ENCODE measurements around the gene TRIO.

TRIO gene

DNA sequence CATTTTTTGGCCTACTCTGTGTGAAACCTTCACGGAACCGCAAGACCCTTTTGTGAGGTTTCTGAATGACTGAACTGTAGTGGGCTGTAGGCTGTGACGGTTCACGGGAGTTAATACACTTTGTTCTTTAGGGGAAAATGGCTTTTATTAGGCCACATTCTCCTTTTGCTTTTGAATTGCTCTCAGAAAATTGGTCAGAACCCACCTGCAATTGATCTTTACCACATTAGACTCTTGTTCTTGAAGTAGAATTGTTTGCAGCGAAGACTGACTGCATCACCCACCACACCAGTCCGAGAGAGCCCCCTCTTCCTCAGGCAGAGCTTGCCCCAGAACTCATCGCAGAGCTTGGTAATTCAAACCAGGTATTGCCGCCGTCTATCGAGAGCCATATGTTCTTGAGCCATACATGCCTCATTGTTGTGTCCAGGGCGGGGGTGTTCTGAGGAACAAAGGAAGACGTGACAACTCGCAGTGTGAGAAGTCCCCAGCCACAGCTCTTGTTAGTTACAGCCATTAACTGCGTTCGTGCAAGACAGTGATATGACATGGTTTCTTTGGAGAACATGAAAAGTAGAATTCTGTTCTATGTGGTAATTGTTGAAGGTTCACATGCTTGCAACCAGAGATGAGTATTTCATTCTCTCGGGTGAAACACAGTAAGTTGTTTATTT is 272.0 kb downstream of the TRIO start:
- POLR2A ChIA-PET (ENCODE audit: low non-redundant PET) = no interaction called here
- DNase-seq (ENCODE audit: low spot score) = no peak
- no peak overlapping the region for H3K27ac ChIP-seq
- TF ChIP-seq, protein P1, sequence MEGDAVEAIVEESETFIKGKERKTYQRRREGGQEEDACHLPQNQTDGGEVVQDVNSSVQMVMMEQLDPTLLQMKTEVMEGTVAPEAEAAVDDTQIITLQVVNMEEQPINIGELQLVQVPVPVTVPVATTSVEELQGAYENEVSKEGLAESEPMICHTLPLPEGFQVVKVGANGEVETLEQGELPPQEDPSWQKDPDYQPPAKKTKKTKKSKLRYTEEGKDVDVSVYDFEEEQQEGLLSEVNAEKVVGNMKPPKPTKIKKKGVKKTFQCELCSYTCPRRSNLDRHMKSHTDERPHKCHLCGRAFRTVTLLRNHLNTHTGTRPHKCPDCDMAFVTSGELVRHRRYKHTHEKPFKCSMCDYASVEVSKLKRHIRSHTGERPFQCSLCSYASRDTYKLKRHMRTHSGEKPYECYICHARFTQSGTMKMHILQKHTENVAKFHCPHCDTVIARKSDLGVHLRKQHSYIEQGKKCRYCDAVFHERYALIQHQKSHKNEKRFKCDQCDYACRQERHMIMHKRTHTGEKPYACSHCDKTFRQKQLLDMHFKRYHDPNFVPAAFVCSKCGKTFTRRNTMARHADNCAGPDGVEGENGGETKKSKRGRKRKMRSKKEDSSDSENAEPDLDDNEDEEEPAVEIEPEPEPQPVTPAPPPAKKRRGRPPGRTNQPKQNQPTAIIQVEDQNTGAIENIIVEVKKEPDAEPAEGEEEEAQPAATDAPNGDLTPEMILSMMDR (conservative IDR thresholded peaks at IDR 0.05; ENCODE audit: low read depth) = no peak
- CTCF ChIA-PET = interaction anchor here (0.6 kb wide), 1 partner anchor 25 kb away, joined by 3 read pairs; no protein-coding TSS in a partner anchor

DNA sequence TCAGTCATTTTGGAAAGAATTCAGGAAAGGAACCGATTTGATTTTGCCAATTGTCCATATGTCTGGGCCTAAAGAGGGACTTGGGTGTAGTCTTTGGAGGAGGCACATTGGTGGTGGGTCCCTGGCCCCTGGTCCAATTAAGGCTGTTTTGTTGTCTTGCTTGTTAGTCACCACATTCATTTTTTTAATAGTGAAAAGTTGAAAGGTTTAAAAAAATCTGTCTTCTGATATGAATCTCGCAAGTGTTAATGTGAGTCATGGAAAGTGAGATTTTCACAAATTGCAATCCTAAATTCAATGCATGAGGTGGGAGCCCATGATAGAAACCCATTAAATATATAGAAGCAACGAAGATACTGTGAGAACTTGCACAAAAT is 272.5 kb downstream of the TRIO start:
- no peak for DNase-seq (ENCODE audit: low spot score)
- H3K27ac ChIP-seq = no peak overlapping the region
- TF ChIP-seq, protein P1 (conservative IDR thresholded peaks at IDR 0.05; ENCODE audit: low read depth) = no peak
- ChIA-PET CTCF (no interaction called here), POLR2A (ENCODE audit: low non-redundant PET) (no interaction called here)

DNA sequence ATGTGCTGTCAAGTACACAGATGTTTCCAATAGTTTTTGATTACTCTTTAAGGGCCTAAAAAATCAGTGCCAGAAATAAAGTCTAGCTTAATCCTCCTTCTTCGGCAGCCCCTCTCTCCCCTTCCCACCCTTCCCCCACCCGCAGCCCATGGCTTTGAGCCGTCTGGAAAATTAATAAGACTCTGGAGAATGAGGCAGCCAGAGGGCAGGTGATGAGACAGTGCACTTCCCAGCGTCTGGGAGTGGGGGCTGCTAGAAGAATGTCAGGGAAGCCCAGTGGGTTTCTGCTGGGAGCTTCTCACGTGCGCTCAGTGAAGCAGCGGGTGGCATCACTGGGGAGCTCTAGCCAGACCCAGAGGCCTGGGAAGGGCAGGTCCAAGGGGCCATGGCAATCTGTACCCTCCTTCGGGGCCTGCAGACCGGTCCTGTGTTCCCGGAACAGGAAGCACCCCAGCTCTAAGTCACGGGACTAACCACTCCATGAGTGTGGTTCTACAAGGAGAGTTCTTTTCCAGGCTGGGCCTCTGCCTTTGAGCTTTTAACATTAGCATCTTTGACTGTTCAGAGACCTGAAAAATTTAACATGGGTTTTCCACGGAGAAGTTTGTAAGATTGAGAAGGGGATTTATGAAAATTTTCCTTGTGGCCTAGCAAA is 273.6 kb downstream of the TRIO start:
- CTCF ChIA-PET = interaction anchor here (0.5 to 1.1 kb wide), 2 partner anchors 232 to 483 kb away, joined by 3 read pairs; no protein-coding TSS in a partner anchor
- no peak overlapping the region for H3K27ac ChIP-seq
- POLR2A ChIA-PET (ENCODE audit: low non-redundant PET) = no interaction called here

DNA sequence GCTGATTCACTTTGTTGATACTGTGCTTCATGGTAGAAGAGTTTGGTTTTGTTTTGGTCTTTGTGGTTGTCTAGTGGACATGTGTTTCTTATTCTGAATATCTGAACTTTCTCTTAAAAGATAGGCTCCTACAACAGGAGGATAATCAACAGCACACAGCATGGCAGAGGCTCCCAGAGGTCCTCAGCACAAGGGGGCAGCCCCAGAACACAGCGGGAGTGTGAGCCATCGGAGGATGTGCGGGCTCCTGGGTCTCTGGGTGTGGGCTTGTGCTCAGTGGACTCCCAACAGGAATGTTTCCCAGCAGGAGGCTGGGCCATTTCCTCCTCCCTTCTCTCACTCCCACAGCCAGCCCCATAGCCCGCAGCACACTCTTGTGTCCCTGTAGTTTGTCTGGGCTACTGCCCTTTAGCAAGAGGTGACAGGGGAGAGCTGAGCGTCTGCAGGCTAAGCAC is 274.2 kb downstream of the TRIO start:
- TF ChIP-seq, protein P1 (conservative IDR thresholded peaks at IDR 0.05; ENCODE audit: low read depth) = no peak
- no peak overlapping the region for H3K27ac ChIP-seq
- ChIA-PET CTCF (interaction anchor here (1.1 kb wide), 1 partner anchor 231 kb away, joined by 3 read pairs; no protein-coding TSS in a partner anchor), POLR2A (ENCODE audit: low non-redundant PET) (no interaction called here)
- no peak for DNase-seq (ENCODE audit: low spot score)

More for the DNA sequence above, 273.6 kb downstream of the TRIO start:
- DNase-seq (ENCODE audit: low spot score) = no peak
- TF ChIP-seq, protein P1 (conservative IDR thresholded peaks at IDR 0.05; ENCODE audit: low read depth) = no peak

DNA sequence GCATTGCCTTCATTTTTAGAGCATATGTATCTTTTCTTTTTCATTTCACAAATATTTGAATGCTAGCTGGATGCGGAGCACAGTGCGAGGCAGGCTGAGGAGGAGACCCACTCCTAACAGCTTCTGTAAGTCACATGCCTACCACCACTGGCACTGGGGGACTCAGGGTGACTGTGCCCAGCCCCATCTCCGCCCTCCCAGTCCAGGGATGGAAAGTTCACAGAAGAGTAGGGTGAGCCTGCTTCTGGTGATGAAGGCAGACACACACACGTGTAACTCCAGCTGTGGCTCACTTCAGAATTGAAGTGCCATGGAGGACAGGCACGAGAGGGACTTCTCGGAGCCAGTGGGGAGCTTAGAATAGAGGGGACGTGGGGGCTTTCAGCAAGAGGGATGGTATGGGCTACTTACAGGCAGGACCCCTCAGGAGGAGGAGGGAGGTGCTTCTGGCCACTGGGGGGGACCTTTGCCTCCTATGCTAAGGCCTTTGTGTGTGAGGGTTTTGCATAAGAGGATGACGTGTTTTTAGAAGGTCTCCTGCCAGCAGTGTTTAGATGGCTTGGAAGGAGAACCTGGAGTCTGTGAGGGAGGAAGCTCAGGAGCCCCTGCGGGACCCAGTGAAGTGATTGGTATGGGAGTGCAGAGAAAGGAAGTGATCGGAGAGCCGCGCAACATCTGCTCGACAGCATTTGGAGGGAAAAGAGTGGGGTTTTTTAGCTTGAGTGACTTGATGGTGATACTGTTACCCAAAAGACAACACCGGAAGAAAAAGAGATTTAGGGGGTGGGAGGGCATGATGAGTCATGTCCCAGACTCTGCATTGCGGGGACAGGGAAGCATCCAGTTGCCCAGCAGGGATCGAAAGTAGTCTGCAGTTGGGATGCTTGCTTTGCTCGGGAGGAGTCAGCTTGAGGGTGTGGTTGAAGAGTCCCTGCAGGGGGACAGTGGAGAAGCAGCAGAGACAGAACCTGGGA is 274.9 kb downstream of the TRIO start:
- CTCF ChIA-PET = interaction anchor here (1.1 kb wide), 1 partner anchor 231 kb away, joined by 3 read pairs; no protein-coding TSS in a partner anchor
- TF ChIP-seq, protein P1 (conservative IDR thresholded peaks at IDR 0.05; ENCODE audit: low read depth) = no peak
- no peak overlapping the region for H3K27ac ChIP-seq
- POLR2A ChIA-PET (ENCODE audit: low non-redundant PET) = no interaction called here
- no peak for DNase-seq (ENCODE audit: low spot score)

DNA sequence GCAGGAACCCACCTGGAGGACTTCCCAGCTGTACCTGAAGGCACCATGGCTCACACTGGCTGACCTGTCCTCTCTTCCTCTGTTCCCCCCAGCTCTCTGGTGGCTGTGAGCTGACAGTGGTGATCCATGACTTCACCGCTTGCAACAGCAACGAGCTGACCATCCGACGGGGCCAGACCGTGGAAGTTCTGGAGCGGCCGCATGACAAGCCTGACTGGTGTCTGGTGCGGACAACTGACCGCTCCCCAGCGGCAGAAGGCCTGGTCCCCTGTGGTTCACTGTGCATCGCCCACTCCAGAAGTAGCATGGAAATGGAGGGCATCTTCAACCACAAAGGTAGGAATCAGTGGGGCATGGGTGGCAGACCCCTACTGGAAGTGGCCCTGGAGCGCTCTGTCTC is 276.5 kb downstream of the TRIO start:
- DNase-seq (ENCODE audit: low spot score) = no peak
- POLR2A ChIA-PET (ENCODE audit: low non-redundant PET) = no interaction called here
- CTCF ChIA-PET = no interaction called here
- no peak overlapping the region for H3K27ac ChIP-seq
- TF ChIP-seq, protein P1 (conservative IDR thresholded peaks at IDR 0.05; ENCODE audit: low read depth) = no peak

Data from RWPE1 (cell line).